Measurements from ENCODE around the gene GFRA4.

- TF ChIP-seq ZBTB49 (tag by site-specific recombination; IDR thresholded peaks at IDR 0.05; ENCODE audit: low read depth) (no peak), CTCF (tag by site-specific recombination; IDR thresholded peaks at IDR 0.05) (no peak), ZBTB1 (tag by site-specific recombination; IDR thresholded peaks at IDR 0.05) (no peak), PATZ1 (tag by site-specific recombination; IDR thresholded peaks at IDR 0.05) (no peak), ZSCAN30 (tag by site-specific recombination; IDR thresholded peaks at IDR 0.05) (no peak), BCL11A (tag by site-specific recombination; IDR thresholded peaks at IDR 0.05; ENCODE audit: low read depth) (no peak), ZNF302 (tag by site-specific recombination; IDR thresholded peaks at IDR 0.05; ENCODE audit: low read depth) (no peak), YY1 (tag by site-specific recombination; IDR thresholded peaks at IDR 0.05) (no peak), ZNF423 (tag by site-specific recombination; IDR thresholded peaks at IDR 0.05) (no peak), ZNF785 (tag by site-specific recombination; IDR thresholded peaks at IDR 0.05) (no peak), ZBTB26 (tag by site-specific recombination; optimal IDR thresholded peaks at IDR 0.05) (no peak)
These were observed 30.2 kb upstream of the GFRA4 start for GRCh38 chr20:3693376-3693775.
